Measurements from ENCODE around the gene CAPN12. TPM values are rescaled to one million over a fixed set of nuclear protein-coding genes. Genes with fewer than 3 reads are reported as not detected.
A peak's percentile ranks its signal among the peaks of the same experiment; 100 is the strongest.

Gene CAPN12
- total RNA-seq, 1 donor from 2014 or later, result 7.3 TPM

DNA sequence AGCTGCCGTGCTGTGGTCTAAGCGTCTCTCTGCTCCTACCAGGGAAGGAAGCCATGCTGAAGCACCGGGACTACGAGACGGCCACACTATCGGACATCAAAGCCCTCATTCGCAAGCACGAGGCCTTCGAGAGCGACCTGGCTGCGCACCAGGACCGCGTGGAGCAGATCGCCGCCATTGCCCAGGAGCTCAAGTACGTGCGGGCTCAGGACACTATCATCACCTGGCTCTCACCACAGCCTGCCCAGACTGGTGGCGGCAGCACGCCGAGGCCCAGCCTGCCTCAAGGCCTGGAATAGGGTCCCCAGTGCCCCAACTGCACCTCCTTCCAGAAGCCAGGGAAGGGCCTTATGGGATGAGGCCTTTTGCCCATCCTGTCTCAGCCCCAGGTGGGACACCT lies 22.8 kb downstream of the CAPN12 start:
- TF ChIP-seq, protein P1, sequence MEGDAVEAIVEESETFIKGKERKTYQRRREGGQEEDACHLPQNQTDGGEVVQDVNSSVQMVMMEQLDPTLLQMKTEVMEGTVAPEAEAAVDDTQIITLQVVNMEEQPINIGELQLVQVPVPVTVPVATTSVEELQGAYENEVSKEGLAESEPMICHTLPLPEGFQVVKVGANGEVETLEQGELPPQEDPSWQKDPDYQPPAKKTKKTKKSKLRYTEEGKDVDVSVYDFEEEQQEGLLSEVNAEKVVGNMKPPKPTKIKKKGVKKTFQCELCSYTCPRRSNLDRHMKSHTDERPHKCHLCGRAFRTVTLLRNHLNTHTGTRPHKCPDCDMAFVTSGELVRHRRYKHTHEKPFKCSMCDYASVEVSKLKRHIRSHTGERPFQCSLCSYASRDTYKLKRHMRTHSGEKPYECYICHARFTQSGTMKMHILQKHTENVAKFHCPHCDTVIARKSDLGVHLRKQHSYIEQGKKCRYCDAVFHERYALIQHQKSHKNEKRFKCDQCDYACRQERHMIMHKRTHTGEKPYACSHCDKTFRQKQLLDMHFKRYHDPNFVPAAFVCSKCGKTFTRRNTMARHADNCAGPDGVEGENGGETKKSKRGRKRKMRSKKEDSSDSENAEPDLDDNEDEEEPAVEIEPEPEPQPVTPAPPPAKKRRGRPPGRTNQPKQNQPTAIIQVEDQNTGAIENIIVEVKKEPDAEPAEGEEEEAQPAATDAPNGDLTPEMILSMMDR (conservative IDR thresholded peaks at IDR 0.05; ENCODE audit: low read depth, low read length), result no peak
- no peak overlapping the region for H3K4me3 ChIP-seq (ENCODE audit: low read depth, low read length)
- no peak for DNase-seq (ENCODE audit: low read depth)

DNA sequence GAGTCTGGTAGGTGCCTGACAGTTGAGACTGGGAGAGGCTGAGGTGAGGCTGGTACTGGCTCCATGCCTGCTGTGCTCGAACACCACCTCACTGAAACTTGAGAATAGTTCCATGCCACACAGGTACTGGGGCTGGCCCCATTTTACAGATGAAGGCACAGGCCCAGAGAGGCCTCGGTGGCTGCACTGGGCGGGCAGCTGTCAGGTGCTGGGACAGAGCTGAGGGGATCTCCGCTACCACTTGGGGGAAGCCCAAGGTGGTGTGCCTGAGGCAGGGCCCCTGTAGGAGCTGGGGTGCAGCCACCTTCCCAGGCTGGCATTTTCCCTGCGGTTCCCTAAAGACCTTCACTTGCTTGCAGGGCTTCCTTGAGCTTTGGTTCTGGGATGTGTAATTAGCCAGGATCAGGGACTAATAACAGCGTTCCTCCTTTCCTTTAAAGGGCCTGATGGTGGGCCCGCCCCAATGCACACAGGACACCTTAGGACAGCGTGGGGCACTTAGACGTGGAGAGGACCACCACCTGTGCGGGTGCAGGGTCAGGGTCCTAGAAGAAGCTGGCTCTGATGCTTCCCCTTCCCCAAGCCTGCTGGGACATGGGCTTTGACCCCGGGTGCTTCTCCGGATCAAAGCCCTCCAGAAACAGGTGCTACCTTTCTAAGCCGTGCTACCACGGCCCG lies 23.6 kb downstream of the CAPN12 start:
- H3K4me3 ChIP-seq (ENCODE audit: low read depth, low read length), result no peak overlapping the region
- TF ChIP-seq, protein P1 (conservative IDR thresholded peaks at IDR 0.05; ENCODE audit: low read depth, low read length), result no peak
- DNase-seq (ENCODE audit: low read depth), result no peak

DNA sequence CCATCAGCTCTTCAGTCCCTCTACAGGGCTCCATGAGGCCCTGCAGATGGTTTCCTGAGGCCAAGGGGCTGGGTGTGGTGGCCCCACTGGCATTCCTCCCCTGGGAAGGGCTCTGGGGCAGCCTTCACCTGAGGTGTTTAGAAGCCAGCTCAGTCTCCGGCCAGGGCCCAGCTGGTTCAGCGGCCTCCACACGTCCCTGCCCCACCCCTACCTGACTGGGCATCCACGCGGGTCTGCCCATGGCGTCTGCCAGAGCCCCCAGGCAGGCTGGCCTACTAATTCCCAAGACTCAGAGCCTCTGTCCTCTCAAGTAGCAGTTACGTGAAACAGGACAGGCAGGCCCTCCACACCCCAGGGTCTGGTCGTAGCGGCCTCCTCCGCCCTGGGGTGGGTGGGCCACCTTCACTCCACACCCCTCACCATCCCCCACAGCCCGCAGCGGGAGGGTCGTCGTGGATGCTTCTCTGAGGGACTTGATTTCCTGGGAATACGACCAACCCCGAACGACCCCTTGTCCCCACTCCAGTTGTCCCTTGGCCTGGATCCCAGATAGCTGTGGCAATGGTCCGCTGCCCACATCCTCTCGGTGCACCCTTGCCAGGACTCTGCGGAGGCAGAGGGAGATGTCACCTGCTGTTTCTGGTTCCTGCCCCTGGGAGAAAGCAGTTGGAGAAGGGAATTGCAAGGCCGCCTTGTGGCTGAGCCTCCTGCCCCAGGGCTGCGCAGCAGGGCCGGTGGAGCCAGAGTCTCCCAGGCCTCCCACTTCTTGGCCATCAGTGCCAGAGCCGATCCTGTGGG lies 24.3 kb downstream of the CAPN12 start:
- no peak overlapping the region for H3K4me3 ChIP-seq (ENCODE audit: low read depth, low read length)
- no peak for DNase-seq (ENCODE audit: low read depth)
- TF ChIP-seq, protein P1 (conservative IDR thresholded peaks at IDR 0.05; ENCODE audit: low read depth, low read length), result no peak

DNA sequence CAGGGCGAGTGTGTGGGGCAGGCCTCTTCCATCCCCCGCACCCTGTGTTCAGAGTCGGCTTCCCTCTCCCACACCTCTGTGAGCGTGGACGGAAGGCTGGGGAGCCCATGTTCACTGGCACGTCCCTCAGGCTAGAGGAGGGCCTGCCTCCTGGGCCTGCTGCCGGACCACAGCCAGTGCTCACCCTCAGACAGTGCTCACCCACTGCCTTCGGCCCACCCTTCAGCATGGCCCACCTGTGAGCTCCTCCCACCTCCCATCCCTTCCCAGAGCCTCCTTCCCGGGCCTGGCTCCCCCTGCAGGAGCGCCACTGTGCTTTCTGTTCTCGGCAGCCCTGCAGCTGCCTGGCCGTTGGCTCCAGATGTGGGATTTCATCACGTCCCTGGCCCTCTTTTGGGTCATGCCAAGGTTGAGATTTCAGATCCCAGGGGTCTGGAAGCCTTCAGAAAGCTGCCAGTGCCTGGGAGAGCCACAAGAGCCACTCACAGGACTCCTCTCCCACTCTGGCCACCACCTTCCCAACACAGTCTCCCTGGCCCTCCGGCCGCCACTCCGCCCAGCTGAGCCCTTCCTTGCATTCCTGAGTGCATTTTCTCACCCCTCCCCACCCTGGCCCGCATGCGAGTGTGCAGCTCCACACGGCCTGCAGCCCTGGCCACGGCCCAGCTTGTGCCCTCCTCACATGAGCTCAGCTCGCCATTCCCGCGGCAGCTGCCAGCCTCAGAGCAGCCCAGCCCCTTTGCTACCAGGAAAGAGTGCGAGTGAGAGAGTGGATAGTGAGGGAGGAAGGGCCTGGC lies 25.3 kb downstream of the CAPN12 start:
- H3K4me3 ChIP-seq (ENCODE audit: low read depth, low read length), result no peak overlapping the region
- no peak for DNase-seq (ENCODE audit: low read depth)
- TF ChIP-seq, protein P1 (conservative IDR thresholded peaks at IDR 0.05; ENCODE audit: low read depth, low read length), result peak; percentile 35

DNA sequence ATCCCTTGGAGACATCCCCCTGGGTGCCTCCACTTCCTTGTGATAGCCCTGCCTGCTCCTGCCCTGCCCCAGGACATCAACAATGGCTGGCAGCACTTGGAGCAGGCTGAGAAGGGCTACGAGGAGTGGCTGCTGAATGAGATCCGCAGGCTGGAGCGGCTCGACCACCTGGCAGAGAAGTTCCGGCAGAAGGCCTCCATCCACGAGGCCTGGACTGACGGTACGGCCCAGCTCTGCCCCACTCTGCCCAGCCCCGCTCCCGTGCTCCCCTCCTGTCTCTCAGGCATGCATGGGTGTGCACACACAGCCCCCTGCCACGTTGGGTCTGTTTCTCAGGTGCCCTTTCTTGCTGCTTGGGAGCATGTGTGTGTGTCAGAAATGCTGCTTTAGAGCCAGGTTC lies 26.4 kb downstream of the CAPN12 start:
- TF ChIP-seq, protein P1 (conservative IDR thresholded peaks at IDR 0.05; ENCODE audit: low read depth, low read length), result no peak
- DNase-seq (ENCODE audit: low read depth), result no peak
- no peak overlapping the region for H3K4me3 ChIP-seq (ENCODE audit: low read depth, low read length)

DNA sequence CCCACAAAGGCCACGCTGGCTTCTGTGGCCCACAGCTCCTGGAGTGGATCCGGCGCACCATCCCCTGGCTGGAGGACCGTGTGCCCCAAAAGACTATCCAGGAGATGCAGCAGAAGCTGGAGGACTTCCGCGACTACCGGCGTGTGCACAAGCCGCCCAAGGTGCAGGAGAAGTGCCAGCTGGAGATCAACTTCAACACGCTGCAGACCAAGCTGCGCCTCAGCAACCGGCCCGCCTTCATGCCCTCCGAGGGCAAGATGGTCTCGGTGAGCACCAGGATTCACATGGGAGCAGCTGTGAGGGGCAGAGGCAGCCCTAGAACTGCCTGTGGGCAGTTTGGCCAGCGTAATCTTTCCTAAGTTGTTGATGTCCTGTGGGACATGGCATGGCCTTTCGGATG lies 27.2 kb downstream of the CAPN12 start:
- DNase-seq (ENCODE audit: low read depth), result no peak
- H3K4me3 ChIP-seq (ENCODE audit: low read depth, low read length), result no peak overlapping the region
- TF ChIP-seq, protein P1 (conservative IDR thresholded peaks at IDR 0.05; ENCODE audit: low read depth, low read length), result no peak

Data from epithelial cell of proximal tubule (primary cell).